Activated CD4-positive, alpha-beta T cell treated with anti-CD3 and anti-CD28 coated beads, Interleukin-2, amount 10 ng/mL, durations not matched to agents 7 days and 5 days (primary cell): ENCODE data around the gene SLC25A13. TPM values are rescaled to one million over a fixed set of nuclear protein-coding genes. Genes with fewer than 3 reads are reported as not detected.

Experiments
- CTCF ChIA-PET: fragments of 350-600 bp; sonication (Branson Sonifier 250); formaldehyde crosslinking; loops from one replicate; lab custom pipeline; 2021; ENCODE audit warnings: antibody characterized with exemption; lab: Charles Lee
- POLR2A ChIA-PET: fragments of 350-600 bp; sonication (Branson Sonifier 250); formaldehyde crosslinking; loops from one replicate; lab custom pipeline; 2021; ENCODE audit warnings: antibody characterized with exemption; lab: Charles Lee
- DNase-seq: peaks from one replicate; pipeline ENCODE4 v3.0.0-alpha.2; 2020
- H3K27ac Mint-ChIP-seq: one replicate; pipeline ENCODE4 v1.8.0; 2021; ENCODE audit warnings: mild to moderate bottlenecking, moderate library complexity, mixed read lengths
- H3K27me3 Mint-ChIP-seq: one replicate; pipeline ENCODE4 v1.8.0; 2021; ENCODE audit warnings: mixed read lengths
- H3K36me3 Mint-ChIP-seq: one replicate; pipeline ENCODE4 v1.8.0; 2021; ENCODE audit warnings: low read depth, mixed read lengths
- H3K4me1 Mint-ChIP-seq: one replicate; pipeline ENCODE4 v1.8.0; 2021; ENCODE audit warnings: mixed read lengths
- H3K4me3 Mint-ChIP-seq: one replicate; pipeline ENCODE4 v1.8.0; 2021; ENCODE audit warnings: mild to moderate bottlenecking, moderate library complexity, mixed read lengths
- H3K9me3 Mint-ChIP-seq: one replicate; pipeline ENCODE4 v1.8.0; 2021; ENCODE audit warnings: mixed read lengths
- microRNA-seq: library from miRNA; unstranded; fragments of <30 nt; microRNA quantifications from one replicate; pipeline ENCODE4 v1.2.0, GENCODE V29; 2021; ENCODE audit warnings: borderline microRNAs expressed, borderline replicate concordance
- total RNA-seq, 2 experiments: library from RNA; stranded (reverse); gene quantifications; one replicate each; pipeline ENCODE4 v1.2.3, GENCODE V29; 2021

Gene SLC25A13
- total RNA-seq, 2 experiments from 2014 or later: 7.4 to 8.8 TPM

DNA sequence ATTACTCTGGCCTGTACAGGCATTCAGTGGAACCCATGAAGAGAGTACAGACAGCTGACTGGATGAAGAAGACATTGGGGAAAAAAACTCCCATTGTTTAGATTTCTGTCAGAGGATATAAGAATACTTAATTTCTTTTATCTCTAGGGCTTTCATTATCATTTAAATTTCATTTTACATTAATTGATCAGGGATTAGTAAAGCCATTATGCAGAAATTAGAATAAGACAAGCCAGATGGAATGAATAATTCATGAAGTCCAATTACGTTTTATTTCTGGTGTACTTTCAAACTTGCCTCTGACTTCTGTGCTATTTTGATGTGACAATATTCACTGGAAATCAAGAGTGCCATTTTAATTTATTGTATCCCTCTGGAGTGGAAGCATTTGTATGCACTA lies 247.0 kb downstream of the SLC25A13 start:
- DNase-seq: no peak
- POLR2A ChIA-PET: no interaction called here
- H3K9me3 Mint-ChIP-seq: no peaks in the 10 kb centered on the region
- H3K4me3 Mint-ChIP-seq: no peak overlapping the region
- H3K36me3 Mint-ChIP-seq: no peaks in the 10 kb centered on the region
- CTCF ChIA-PET: no interaction called here
- no peak overlapping the region for H3K27ac Mint-ChIP-seq
- H3K27me3 Mint-ChIP-seq: peaks cover 44% of the 10 kb centered on the region
- H3K4me1 Mint-ChIP-seq: peaks cover 11% of the 10 kb centered on the region

Small RNA genes within 50 kb of the gene (microRNA-seq; reads per million reads assigned to microRNA genes)
- not detected for gene MIR591
